Smooth muscle cell of the brain vasculature (primary cell): ENCODE results near the gene DENND1A.
"Not testable (repeated sequence)": the region's sequence is repeated elsewhere in the genome, so short reads cannot be mapped to it uniquely, and the experiment has no call there.

Source experiments
- DNase-seq: peaks from one replicate; pipeline ENCODE4 v3.0.0-alpha.2; 2012; ENCODE audit warnings: low read depth, low spot score

DENND1A gene

DNA sequence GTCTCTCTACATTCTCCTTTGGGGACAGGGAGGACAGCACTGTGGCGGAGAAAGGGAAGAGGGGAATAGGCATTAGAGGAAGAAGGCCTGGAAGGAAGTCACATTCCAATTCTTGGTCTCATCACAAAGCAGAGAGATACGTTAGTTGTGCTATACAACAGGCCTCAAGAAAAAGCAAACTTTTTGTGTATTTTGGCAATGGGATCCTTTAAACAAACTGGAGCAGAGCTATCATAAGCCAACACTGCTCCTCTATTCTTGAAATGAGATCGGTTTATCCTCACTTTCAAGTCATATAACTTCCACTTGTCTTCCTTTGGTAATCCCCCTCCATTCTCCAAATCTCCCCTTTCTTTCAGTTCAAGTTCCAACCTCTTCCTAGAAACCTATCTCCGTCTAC, 6.5 kb downstream of the DENND1A start:
- no peak for DNase-seq

DNA sequence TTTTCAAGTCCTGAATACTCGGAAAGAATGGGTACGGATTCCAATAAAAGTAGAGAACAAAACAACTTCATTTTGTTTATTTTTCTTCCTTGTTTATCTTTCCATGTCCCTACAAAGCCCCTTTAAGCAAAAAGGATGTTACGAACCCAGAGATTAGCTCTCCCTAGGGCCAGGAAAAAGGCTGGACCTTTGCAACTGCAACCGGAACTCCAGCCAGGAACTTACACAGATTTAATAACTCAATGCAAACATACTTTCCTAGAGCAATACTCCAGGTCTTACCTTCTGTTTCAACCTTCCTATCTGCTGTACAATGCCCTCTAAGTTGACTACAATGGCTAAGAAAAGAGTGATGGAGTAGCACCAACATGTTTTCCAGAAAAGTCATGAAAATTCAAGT, 7.0 kb downstream of the DENND1A start:
- DNase-seq: no peak

DNA sequence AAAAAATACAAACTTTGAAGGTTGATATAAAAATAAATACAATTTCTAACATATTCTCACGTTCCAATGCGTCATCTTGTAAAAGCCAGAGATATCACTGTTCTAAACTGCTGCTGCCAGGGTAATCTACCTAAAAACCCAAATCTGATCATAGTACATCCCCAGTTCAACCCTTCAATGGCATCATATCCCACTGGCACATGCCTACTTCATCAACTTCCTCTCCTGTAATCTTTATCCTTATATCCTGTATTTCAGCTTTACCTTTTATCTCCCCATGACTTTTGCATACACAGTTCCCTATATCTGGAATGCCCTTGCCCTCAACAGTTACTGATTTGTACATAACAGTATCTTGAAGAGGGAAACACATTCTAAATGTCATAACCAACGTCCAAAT, 7.5 kb downstream of the DENND1A start:
- DNase-seq: no peak

DNA sequence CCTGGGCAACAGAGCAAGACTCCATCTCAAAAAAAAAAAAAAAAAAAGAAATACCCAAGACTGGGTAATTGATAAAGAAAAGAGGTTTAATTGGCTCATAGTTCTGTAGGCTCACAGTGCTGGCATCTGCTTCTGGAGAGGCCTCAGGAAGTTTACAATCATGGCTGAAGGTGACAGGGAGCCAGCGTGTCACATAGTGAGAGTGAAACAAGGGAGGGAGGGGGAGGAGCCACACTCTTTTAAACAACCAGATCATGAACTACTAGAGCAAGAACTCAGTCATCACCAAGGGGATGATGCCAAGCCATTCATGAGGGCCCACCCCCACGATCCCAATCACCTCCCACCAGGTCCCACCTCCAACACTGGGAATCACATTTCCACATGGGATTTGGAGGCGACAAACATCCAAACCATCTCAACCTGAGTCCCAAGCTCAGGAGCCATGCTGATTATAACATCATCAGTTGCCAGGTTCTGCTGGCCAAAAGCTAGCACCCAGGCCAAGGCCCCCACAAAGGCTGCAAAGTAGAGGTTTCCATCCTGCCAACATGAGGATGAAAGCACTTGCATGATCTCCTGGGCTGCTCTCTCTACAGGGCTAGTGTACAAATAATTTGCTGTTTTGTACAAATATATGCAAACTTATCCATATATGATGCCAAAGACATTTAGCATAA, 15.3 kb downstream of the DENND1A start:
- no peak for DNase-seq

DNA sequence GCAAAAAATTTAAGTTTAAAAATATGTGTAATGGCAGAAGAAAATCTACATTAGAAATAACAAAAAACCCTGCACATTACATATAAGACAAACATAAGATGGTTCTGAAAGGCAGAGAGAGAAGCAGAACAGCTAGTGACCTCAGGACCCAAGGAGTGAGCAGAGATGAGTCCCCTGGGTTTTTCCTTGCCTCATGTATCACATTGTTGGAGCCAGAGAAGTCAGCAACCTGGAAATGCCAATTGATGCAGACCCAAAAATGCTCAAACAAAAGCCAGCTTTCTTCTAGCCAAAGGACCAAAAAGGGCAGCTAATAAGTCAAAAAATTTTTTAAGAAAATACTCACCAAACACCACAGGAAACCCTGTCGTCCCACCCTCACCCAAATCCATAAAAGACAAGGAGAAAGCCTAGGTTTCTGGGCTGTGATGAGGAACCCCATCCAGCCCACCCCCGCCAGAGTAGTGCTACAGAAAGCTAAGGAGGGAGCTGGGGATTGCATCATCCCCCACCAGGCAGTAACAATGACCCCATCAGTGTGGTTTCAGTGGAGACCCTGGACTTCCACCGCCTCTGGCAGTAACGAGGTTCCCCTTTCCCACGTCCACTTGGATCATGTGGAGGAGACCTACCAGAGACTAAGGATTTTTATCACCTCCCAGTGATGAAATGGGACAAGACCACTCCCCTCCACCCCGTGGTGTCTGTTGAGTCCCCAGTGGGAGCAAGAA, 17.6 kb downstream of the DENND1A start:
- DNase-seq: no peak

DNA sequence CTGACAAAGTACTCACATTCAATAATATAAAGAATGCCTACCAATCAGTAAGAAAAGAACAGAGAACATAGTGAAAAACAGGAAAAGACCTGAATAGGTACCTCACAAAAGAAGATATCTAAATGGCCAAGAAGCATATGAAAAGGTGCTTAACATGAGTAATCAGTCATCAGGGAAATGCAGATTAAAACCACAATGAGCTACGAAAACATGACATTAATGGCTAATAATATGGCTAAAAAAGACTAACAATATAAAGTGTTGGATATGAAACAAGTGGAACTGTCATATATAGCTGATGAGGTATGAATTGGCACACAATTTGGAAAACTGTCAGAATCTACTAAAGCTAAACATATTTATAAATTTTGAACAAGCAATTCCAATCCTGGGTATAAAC, 18.9 kb downstream of the DENND1A start:
- DNase-seq: no peak

DNA sequence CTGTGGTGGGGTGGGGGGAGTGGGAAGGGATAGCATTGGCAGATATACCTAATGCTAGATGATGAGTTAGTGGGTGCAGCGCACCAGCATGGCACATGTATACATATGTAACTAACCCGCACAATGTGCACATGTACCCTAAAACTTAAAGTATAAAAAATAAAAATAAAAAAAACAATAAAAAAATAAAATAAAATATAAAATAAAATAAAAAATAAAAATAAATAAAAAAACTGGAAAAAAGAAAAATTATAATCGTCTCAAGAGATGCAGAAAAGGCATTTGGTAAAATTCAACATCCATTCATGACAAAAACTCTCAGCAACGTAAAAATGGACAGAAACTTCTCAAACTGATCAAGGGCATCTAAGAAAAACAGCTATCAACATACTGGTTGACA, 20.7 kb downstream of the DENND1A start:
- not testable (repeated sequence) for DNase-seq

DNA sequence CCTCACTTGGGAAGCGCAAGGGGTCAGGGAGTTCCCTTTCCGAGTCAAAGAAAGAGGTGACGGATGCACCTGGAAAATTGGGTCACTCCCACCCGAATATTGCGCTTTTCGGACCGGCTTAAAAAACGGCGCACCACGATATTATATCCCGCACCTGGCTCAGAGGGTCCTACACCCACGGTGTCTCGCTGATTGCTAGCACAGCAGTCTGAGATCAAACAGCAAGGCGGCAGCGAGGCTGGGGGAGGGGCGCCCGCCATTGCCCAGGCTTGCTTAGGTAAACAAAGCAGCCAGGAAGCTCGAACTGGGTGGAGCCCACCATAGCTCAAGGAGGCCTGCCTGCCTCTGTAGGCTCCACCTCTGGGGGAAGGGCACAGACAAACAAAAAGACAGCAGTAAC, 26.4 kb downstream of the DENND1A start:
- not testable (repeated sequence) for DNase-seq

DNA sequence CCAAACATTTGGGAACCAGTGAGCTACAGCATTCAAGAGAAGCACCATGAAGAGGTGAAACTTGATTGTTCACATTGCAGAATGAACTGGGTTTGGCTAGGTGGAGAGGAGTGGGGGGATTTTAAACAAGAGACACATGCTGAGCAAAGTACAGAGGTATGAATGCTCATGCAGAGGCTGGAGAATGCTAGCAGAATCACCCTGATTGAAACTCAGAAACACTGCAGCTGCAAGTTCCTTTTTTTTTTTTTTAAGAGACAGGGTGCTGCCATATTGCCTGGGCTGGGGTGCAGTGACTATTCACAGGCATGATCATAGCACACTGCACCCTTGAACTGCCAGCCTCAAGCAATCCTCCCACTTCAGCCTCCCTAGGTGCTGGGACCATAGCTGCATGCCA, 35.1 kb downstream of the DENND1A start:
- DNase-seq: no peak

DNA sequence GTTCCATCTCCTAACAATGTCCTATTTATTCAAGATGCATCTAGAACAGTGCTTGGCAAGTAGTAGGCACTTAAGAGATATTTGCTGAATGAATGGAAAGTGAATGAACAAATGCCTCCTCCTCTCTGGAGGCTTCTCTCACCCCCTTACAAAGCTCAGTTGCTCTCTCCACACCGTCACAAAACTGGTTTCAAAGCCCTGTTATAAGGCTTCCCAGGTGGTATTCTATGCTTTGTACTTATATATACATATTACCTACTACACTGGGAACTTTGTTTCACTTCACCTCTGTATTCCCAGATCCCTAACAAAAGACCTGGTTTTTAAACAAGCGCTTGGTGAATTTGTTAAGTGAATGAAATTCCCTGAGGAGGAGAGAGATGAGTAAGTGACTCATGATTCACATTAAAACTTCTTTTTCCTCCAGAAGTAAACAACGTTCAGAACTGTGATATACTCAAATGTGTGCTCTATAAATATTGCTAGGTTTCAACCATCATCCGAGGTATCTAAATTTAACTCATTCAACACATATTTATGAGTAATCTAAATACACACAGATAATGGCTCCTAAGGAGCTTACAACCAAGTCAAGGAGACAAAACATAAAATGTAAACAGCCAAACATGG, 36.0 kb downstream of the DENND1A start:
- peak; percentile 10 for DNase-seq

DNA sequence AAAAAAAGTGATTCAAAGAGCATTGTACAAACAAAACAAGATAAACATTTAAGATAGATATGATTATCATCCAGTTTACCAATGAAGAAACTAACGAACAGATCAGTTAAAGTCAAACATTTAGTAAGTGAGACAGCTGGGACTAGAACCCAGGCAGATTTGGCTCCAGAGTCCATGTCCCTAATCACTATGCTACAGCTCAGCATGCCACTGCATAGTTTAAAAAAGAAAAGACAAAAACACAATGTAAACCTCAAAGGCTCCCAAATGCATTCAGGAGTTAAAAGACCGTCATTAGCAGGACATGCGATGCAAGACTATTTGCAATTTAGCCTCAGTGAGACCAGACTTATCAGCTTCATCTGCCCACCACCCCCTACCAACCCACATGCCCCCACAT, 36.8 kb downstream of the DENND1A start:
- DNase-seq: no peak

DNA sequence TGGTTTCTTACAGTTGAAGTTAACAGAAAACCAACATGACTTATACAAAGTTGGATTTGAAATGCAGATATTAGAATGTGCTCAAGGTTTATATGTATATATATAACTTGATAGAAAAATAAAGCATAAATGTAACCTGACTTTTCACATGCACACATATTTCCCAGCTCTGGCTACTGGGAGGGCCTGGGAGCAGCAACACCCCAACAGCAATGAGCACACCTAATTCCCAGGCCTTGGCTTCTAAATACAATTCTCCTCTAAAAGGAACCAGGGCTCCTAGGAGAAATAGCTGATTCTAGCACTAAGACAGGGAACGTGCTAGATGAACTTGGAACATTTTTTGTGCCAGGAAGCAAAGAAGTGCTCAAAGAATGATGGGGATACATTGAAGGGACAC, 42.1 kb downstream of the DENND1A start:
- DNase-seq: no peak

DNA sequence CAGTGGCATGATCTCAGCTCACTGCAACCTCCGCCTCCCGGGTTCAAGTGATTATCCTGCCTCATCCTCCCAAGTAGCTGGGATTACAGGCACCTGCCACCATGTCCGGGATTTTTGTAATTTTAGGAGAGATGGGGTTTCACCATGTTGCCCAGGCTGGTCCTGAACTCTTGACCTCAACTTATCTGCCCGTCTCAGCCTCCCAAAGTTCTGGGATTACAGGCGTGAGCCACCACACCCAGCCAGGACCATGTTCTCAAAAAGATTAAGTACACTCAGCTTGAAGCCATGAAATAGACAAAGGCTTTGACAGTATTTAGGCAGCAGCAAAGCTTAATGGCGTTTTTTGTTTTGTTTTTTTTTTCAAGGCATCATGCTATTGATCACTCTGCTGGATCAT, 44.1 kb downstream of the DENND1A start:
- DNase-seq: not testable (repeated sequence)

DNA sequence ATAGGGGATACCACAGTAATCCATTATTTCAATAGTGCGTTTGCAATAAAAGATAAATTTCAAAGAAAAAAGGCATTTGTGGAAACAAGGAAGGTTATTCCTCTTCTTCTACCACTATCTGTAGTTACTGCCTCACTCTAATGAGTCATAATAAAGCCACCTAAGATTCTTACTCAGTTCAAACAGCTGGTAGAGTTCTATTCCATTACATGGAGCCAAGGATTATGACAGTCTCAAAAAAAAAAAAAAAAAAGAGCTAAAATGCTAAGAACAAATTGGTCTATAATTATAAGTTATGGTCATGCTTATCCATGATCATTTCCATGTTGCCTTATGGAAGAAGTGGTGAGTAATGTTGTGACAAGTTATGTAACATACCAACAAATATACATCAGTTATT, 46.3 kb downstream of the DENND1A start:
- no peak for DNase-seq

DNA sequence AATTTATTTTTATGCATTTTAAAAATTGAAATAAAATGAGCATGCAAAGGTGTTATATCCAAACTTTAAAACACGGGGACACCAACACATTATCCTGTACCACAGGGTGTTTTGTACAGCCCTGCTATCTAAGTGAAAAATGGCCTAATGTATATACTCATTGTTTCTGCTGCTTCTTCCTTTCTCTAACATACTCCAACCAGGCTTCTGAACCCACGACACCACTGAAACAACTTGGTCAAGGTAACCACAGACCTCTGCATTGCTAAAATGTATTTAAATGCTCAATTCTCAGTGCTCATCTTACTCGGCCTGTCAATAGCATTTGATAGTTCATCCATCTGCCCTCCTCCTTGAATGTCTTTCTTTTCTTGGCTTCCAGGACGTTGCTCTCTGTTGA, 48.3 kb downstream of the DENND1A start:
- DNase-seq: no peak

DNA sequence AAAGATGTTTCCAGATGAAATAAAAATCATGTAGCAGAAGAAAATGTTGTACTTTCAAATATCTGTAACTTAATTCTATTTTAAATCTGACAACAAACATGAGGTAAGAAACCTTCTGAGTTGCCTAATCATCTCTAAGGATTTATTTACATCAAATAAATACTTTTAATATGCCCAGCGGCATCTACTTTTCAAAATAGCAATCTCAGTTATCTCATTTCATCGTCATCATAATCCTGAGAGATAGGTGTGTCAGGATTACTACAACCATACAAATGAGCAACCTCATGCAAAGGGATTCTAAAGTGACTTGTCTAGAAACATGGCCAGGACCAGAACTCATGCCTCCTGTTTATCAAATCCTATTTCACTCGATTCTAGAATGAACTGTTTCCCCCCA, 49.5 kb downstream of the DENND1A start:
- DNase-seq: no peak

DNA sequence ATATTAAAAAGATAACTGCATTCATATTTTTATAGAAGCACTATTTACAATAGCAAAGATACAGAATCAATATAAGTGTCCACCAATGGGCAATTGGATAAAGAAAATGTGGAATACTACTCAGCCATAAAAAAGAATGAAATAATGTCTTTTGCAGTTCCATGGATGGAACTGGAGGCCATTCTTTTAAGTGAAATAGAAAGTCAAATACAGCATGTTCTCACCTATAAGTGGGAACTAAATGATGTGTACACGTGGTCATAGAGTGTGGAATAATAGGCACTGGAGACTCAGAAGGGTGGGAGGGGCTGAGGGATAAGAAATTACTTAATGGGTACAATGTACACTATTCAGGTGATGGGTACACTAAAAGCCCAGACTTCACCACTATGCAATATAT, 53.2 kb downstream of the DENND1A start:
- no peak for DNase-seq

DNA sequence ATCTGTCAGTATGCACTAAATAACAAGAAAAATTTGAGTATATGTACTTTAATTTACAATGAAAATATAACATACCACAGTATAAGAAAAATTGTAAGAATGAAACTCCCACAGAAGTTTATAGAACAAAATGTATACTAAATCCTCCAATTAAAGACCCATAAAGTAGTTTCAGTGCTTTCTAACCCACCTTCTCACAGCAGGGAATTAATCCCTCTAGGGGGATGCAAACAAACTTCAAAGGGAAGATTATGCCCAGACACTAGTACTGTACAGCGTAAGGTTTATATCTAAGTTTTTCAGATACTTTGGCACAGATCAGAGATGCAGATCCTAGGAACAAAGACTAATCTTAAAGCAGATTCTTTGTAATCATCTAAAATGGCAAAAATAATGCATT, 57.2 kb downstream of the DENND1A start:
- DNase-seq: no peak

DNA sequence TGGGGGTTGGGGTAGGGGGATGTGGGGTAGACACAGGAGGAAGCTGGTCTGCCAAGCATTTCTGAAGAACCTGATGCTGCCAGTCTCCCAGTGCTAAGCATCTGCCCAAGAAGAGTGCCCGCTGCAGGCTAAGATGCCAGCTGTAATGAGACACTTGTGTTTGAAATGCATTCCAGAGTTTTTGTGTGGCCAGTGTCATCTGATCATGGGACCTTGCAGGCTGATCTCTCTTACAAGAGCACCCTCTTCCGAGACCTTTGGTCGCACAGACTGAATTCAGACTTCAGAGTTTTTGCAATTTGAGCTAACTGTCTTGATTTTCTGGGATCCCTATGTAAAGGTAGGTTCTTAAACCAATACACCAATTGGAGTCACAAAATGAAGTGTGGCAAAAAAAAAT, 58.1 kb downstream of the DENND1A start:
- no peak for DNase-seq

DNA sequence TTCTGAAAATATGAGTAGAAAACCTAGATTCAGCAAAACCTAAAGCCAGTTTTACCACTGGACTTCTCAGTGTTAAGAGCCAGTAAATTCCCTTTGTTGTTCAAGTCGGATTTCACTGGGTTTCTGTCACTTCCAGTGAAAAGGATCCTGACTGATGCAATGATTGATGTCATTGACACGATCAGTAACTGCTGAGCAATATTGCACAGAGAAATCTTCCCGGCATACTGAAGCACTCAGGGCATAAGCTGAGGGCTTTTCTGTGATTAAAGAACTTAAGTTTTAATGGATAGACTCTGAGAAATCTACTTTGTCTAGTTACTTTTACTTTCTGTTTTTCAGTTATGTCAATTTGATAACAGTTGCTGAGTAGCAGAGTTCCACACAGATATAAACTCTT, 61.9 kb downstream of the DENND1A start:
- no peak for DNase-seq

DNA sequence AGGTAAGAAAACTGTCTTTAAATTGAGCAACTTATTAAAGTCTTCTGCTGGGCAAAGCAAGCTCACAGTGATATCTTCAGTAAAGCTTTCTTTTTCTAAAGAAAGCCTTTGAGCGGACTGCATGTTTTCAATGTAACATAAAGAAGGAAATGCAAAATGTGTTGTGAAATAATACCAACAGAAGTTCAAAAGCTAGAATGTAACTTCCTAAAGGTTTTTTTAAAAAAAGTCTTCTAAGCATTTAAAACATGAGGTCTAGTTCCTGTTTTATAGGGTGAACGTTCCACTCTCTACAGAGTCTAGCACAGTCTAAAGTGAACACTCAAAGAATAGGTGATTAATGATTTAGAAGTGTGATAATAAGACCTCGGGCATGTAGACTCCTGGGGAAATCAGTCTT, 62.9 kb downstream of the DENND1A start:
- DNase-seq: no peak

DNA sequence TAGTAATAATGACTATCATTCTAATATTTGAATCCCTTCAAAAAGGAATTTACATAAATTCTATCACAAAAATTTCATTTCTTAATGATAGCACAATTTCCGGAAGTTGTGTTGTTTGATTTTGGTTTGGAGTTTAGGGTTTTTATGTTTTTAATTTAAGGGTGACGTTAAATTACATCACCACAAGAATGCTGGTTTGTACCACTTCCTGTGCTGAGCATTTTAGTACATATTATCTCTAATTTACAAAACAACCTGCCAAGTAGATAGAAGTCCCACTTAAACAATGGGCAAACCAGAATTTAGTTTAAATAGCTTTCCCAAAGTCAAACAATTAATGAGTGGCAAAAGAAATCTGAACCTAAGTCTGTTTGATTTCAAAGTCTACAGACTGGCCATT, 63.4 kb downstream of the DENND1A start:
- DNase-seq: no peak
